GM19397 (cell line): ENCODE data around the gene HAVCR1.
"Not testable (repeated sequence)": the region's sequence is repeated elsewhere in the genome, so short reads cannot be mapped to it uniquely, and the experiment has no call there.

ENCODE experiments used
- ATAC-seq: cut with Tn5 transposase; IDR thresholded peaks from one replicate; pipeline ENCODE4 v1.9.1; 2021; ENCODE audit warnings: mild to moderate bottlenecking, moderate library complexity; ENCODE audit not compliant: unreplicated experiment

HAVCR1 gene

DNA sequence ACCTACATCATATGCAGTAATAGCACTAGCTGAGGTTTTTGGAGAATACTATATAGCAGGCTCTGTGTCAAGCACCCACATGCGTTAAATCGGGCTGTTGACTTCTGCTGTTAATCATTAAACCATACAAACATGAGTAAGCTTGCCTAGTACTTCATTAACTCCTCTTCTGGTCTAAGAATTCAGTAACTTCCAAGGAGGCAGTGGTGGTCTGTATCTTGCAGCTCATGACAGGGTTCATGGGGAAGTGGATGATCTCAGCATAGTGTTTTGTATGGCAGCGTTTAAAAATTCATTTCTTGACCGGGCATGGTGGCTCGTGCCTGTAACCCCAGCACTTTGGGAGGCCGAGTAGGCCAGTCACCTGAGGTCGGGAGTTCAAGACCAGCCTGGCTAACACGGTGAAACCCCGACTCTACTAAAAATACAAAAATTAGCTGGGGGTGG lies at the start of gene HAVCR1:
TSS of gene HAVCR1 (minus strand) at position 24 of the 447 bp plus-strand sequence. CDS start 1,173 bp downstream, outside the sequence.
- peak; percentile 50 for ATAC-seq

DNA sequence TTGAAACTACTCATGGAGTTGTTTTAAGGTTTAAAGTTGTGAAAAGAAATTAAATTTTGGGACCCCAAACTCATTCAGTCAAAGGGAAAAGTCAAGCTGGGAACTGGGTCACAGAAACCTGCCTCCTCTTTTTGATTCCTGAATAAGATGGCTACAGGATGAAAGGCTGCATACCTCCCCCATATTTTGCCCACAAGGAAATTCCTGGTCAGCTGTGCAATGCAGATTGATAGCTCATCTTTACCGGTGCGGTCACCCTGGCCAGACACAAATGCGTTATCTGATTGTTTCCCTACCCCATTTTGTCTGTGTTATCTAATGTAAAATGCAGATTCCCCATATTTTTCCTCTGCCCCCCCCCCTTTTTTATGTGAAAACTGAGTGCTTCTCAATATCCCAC lies 48.6 kb upstream of the HAVCR1 start:
- ATAC-seq, result no peak

DNA sequence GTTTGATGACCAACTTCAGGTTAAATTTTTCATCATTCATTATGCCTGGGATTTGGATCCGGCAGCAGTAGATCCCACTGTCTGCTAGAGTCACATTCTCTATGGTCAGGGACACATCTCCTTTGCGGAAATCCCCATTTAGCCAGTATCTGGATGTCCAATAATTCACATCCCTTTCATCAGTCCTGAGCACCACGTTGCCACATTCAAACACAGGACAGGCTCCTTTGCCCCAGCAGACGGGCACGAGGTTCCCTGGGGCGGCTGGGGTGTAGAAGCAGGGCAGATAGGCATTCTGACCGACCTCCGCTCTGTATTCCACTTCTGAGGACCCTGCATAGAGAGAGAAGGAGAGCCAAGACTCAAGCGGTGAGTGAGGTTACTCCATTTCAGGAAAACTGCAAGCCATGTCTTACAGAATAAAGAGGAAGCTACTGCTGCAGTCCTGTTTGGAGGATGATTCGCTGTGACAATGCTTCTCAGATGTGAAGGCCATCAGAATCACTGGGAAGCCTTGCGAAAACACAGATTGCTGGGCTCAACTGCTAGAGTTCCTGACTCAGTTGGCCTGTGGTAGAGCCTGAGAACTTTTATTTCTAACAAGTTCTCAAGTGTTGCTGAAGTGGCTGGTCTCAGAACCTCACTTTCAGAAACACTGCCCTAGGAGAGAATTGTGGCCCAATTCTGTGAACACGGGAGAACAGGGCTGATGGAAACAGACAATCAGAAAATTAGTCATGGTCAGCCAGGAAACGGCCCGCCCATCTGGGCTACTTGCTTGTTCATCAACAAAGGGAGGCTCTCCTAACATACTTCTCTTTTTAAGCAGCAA lies 47.9 kb upstream of the HAVCR1 start:
- ATAC-seq, result no peak

DNA sequence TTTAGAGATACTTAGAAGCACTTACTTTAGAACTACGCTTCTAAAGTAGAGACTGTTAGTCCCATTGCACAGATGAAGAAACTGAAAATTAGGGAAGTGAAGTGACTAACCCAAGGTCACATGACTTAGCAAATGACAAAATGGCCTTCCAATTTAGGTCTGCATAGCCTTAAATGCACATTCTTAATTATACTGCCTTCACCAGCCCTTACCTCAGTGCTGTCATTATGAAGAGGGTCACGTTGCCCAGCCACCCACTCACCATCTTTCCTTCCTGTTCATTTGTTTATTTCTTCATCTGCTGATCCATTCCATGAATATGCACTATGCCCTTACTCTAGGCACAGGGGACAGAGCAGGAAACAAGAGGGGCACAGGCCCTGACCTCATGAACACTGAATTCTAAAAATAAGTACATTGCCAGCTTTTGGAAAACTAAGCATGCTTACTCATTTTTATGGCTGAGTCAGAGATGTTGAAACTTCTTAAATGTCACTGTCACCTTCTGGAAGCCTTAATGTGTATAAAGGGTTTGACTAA lies 41.3 kb upstream of the HAVCR1 start:
- ATAC-seq, result no peak

DNA sequence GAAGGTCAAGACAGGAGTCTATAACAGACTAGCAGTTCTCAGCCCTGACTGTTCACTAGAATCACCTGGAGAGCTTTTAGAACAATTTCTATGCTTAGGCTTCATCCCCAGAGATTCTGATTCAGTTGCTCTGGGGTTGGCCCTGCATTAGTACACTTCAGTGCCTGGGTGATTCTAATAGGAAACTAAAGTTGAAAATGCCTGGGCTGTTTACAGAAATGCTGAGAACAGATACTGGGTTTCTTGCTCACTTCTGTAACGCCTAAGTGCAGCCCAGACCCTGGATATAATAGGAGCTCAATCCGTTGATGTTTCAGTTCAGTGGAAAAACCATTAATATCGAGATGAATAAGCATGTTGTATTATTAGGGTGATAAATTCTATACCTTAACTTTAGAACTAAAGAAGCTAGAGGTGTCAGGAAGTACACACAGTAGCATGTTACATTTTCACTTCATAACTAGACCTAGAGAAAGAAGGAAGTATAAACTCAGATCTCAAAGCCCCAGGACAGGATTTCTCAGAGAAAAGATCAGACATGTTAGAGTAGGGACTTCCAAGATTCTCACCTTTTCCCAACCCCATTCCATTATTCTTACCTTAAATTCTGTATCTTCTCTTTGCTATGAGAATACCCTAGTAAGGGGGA lies 29.6 kb upstream of the HAVCR1 start:
- no peak for ATAC-seq

DNA sequence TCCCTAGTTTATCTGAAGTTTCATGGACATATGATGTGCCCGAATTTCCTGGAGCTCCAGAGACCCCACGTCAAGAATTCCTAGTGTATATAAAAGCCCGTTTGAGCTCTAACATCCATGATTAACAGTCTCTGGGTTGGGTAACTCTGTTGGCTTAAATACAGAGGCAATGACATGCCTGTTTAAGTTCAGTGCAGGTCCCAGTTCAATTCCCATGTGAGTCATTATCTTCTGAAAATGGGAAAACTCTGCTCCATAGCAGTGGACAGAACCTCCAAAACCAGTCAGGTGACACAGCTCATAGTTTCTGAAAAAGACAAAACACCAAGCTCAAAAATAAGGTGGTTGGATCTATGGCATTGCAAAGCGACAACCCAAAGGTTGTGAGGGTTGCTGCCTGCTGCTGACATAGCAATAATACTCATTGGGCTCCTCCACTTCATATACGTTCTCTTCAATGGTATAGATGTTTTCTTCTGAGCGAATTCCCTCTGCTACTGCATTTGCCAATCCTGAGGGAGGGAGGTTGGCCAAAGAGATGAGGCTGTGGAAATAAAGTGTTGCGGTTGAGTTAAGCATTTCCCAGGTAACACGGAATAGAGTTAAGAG lies 27.9 kb upstream of the HAVCR1 start:
- ATAC-seq, result no peak

DNA sequence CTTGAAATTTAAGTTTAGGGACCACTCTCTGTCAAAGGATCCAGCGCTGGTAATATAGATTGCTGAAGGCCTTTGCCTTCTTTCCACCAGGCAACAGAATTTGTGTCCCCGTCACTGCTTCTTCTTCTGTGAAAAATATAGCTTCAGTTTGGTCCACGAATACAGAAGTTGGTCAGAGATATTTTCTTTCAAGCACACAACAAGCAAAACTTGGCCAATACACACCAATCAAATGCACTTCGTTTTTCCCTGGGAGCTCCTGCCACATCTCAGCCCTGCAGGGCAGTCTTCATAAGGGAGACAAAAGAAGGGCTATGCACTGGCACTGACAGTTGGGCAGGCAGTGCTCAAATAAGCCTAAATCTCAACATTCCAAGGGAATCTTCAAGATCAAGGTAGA lies 27.0 kb upstream of the HAVCR1 start:
- no peak for ATAC-seq

DNA sequence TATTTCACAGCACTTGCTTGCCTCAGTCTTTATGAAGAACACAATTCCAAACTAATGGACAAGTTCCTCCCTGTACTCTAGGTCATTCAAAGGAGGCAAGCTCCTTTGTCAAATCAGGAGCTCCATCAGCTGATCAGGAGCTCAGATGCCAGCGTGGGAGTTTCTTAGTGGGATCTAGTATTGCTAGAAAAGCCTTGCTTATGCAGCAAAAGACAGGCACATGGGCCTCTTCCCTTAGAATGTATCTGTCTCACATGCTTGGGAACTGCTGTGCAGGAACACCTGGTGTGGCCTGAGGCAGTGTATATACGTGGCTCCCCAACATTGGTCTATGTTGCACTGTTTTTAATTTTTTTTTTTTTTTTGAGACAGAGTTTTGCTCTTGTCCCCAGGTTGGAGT lies 21.4 kb upstream of the HAVCR1 start:
- no peak for ATAC-seq

DNA sequence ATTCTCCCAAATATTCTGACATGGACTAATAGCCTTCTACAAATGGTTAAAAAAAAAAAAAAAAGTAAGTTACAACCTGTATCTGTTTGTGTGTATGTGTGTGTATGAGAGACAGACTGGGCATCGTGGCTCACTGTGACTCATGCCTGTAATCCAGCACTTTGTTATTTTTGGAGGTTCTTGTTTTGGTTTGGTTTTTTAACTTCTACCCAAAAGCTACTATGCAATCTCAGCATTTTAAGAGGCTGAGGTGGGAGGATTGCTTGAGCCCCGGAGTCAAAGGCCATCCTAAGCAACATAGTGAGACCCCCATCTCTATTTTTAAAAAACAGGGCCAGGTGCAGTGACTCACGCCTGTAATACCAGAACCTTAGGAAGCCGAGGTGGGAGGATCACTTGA lies 17.6 kb upstream of the HAVCR1 start:
- no peak for ATAC-seq

DNA sequence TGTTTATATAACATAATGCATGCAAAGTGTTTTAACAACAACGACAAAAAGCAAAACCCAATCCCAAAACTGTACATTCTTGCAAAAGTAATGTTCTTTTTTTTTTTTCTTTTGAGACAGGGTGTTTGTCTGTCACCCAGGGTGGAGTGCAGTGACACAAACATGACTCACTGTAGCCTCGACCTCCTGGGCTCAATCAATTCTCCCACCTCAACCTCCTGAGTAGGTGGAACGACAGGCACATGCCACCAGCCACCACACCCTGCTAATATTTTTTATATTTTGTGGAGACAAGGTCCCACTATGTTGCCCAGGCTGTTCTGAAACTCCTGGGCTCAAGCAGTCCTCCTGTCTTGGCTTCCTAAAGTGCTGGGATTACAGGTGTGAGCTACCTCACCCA lies 13.6 kb upstream of the HAVCR1 start:
- no peak for ATAC-seq

DNA sequence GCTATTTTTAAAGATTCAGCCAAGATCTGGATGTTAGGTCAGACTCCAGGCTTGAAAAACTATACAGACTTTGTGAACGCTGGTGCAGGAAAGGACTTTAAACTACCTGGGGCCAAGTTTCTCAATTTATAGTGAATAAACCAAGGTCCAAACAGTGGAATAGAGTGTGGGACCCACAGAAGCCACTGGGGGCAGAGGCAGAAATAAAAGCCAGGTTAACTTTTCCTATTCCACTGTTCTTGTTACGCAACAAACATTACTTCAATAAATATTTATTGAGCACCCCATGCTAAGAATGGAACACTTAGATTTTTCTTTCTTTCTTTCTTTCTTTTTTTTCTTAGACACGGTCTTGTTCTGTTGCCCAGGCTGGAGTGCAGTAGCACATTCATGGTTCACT lies 11.0 kb upstream of the HAVCR1 start:
- no peak for ATAC-seq

DNA sequence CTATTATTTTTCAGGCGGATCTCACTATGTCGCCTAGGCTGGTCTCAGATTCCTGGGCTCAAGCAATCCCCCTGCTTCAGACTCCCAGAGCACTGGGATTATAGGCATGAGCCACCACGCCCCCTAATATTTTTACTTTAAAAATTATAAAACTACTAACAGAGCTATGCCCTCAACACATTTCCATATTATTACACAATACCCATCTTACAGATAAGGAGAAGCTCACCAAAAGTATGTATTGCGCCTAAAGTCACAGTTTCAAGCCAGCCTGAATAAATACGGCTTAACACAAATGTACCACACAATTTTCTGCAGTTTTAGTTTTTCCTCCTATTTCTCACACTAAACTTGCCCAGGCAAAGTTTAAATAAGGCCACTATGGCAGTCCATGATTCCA lies 9.9 kb upstream of the HAVCR1 start:
- no peak for ATAC-seq

DNA sequence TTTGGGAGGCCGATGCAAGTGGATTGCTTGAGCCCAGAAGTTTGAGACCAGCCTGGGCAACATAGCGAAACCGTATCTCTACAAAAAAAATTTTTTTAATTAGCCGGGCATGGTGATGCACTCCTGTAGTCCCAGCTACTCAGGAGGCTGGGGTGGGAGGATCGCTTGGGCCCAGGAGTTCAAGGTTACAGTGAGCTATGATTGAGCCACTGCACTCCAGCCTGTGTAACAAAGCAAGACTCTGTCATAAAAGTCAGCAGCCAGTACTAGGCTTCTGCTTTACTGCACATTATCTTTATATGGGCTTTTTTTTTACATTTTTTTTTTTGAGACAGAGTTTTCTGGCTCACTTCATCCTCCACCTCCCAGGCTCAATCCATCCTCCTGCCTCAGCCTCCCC lies 9.4 kb upstream of the HAVCR1 start:
- ATAC-seq, result no peak

DNA sequence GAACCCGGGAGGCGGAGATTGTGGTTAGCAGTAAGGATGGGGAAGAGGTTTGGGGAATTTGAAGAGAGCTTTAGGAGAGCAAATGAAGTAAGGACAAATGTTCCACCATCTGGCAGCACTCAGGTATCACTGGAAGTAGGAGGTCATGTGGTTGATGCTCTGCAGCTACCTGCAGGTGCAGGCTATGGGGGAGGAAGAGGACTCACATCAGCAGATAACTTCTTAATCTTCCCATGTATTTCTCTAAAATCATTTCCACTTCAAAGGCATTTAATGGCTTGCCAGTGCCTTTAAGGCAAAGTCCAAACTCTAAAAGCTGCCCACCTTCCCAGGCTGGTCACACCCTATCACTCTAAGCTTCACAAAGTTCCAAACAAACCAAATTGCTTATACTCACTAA lies 8.1 kb upstream of the HAVCR1 start:
- no peak for ATAC-seq

DNA sequence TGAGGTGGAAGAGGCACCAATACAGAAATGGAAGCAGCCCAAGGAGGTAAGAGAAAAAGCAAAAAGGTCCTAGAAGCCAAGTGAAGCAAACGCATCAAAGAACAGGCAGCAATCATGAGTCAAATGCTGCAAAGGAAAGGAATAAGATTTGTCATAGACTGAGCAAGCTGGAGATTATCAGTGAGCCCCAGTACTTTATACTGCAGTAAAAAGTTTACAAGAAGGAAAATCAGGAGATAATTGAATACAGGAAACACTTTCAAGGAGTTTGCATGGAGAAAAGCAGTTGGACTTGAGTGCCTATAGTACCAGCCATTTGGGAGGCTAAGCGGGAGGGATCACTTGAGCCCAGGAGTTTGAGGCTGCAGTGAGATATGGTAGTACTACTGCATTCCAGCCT lies 7.2 kb upstream of the HAVCR1 start:
- ATAC-seq, result no peak

DNA sequence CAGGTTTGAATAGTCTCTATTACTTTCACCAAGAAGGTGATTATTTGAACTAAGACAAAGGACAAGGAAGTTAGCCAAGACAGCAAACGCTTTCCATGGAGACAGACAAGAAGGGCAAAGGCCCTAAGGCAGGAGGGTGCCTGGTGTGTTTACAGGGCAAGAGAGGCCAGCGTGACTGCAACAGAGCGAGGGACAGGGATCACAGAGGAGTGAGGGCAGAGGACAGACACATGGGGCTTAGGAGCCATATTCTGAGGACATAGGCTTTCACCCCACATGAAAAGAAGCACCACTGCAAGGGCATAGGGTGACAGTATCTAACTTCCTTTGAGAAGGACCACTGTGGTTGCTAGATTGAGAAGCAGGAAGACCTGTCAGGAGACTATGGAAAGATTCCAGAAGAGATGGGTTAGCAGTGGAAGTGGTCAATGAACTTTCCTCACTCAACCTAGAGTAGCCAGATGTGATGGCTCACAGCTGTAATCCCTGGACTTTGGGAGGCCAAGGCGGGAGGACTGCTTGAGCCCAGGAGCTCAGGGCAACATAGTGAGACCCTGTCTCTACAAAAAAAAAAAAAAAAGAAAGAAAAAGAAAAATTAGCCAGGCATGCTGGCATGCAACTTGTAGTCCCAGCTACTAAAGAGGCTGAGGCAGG lies 5.0 kb upstream of the HAVCR1 start:
- ATAC-seq, result no peak

DNA sequence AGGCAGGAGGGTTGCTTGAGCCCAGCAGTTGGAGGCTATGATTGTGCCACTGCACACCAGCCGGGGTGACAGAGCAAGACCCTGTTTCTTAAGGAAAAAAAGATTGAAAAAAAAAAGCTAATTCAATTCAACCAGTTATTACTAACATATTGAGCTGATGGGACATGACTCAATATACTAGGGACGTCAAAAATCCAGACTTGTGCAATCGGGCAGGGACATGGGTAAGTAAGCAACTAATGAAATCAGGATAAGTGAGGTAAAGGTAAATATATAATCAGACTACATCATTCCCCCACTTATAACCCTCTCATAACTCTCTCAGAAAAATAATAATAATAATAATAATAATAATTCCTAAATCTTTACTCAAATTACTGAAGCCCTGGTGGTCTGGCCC lies 975 bp upstream of the HAVCR1 start:
- no peak for ATAC-seq

DNA sequence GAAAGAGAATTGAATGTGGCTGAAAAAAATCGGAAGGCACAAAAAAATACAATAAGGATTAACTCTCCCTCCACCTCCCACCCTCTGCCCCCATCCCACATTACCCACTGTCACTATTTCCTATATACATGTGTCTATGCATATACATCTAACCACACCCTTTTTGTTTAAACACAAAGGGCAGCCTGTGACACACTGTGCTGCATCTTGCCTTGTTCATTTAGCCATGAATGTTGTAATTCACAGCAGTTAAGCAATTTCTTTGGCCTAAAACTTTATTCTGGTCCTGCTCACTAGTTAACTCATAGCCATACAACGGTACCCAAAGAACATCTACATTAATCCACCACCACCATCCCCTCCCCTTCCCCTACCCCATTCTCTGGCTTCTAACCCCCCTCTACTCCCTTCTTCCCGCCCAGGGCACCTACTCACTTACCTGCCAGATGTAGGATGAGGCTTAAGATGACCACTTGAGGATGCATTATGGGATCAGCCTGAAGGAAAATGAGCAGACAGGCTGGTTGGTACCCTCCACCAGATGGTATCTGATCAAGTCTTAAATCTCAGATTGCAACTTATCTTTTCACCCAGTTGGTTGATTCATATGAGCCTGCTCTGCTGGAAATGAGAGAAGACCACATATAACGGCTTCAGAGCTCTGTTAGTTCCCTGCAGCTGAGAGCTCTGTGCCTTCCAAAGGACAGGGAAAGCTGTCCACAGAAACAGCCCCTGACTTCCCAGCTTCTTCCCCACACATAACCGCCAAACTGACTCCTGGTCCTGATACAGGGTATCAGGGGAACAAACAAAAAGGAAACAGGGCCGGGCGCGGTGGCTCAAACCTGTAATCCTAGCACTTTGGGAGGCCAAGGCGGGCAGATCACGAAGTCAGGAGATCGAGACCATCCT lies 1.2 kb downstream of the HAVCR1 start:
- no peak for ATAC-seq

DNA sequence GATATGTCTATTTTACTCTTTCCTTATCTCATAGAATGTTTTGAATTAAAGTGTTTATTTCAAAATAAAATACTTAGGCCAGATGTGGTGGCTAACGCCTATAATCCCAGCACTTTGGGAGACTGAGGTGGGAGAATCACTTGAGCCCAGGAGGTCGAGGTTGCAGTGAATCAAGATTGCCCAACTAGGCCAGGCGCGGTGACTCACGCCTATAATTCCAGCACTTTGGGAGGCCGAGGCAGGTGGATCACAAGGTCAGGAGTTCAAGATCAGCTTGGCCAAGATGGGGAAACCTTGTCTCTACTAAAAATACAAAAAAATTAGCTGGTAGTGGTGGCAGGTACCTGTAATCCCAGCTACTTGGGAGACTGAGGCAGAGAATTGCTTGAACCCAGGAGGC lies 2.1 kb downstream of the HAVCR1 start:
- ATAC-seq, result not testable (repeated sequence)

DNA sequence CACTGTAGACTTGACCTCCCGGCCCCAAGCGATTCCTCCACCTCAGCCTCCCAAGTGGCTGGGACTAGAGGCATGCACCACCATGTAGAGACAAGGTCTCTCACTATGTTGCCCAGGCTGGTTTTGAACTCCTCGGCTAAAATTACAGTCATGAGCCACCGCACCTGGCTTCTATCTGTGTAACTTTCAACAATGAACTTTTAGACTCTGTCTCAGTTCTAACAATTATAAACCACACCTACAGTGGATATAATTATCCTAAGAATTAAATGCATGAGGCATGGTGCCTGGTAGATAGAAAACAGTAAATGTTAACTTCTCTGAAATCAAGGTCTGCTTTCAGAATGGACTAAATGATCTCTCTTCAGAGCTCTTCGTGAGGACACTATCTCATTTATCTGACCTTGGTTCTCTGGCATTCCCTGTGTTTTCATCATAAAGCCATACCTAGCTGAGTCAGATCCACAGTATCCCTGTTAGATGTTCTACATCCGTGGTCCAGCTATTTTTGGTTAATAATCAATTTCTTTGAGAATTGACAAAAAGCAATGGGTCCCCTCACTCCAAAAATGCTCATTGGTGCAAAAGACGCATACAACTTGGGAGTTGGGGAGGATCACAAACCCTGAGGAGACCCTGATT lies 7.2 kb downstream of the HAVCR1 start:
- no peak for ATAC-seq
